Fibroblast of lung (primary cell): Measurements from ENCODE around the gene SAPCD2.

ENCODE experiments used
- CTCF ChIP-seq, 2 donors: IDR thresholded peaks in 1 of 2; conservative IDR thresholded peaks in 1 of 2; 1 replicate in 1 of 2; 2 replicates in 1 of 2; pipeline ENCODE4 v1.5.1; 2011 to 2012; ENCODE audit warnings: low read length in 2 of 2, control low read depth in 1 of 2, inconsistent platforms in 1 of 2, low read depth in 1 of 2, mild to moderate bottlenecking in 1 of 2
- EZH2 ChIP-seq: IDR thresholded peaks from 2 replicates; pipeline ENCODE4 v1.5.1; 2012; ENCODE audit warnings: low read length, control low read depth, mild to moderate bottlenecking; ENCODE audit errors: missing control alignments

DNA sequence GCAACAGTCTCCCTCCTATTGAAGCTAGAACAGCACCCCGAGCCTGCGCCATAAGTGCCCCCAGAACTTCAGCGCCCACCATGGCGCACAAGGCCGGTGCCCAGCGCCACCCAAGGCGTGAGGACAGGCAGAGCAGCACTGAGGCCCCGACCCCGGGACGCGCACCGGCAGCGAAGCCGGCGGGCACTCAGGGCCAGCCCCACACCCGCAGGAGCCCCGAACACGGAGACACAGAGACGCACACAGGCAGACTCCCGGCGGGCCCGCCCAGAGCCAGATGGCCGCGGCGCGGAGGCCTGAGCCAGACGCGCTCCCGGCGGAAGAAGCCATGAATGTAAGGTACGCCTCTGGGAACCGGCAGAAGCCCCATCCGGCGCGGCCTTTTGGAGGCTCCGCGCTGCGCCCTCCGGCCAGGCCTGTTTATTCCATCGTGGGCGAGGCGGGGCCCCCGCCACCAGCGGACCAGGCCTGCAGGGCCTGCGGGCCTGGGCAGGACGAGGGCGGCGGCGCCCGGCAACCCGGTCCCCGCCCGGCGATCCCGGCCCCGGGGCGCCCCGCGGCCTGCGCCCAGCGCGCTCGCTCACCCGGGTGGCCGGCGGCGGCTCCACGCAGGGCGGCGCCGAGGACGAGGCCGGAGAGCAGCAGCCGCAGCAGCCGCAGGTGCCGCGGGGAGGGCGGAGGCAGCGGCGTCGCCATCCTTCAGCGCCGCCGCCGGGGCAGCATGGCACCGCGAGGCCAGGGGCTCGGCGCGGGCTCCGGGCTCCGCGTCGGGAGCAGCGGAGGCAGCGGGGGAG is 24.9 kb downstream of the SAPCD2 start:
- no peak for TF ChIP-seq CTCF (conservative IDR thresholded peaks at IDR 0.05 in 1 of 2, IDR thresholded peaks at IDR 0.05 in 1 of 2; ENCODE audit: low read depth in 1 of 2, low read length in 2 of 2)
- no peak for TF ChIP-seq EZH2
